HCT116 (cell line): Measurements from ENCODE around the gene CBLIF.

ENCODE experiments used
- CTCF ChIP-seq, 3 experiments: fragments of 200-600 bp in 1 of 3; sonication (generic) in 1 of 3; IDR thresholded peaks in 2 of 3; conservative IDR thresholded peaks in 1 of 3; 2 replicates each; pipeline ENCODE4 v1.5.1; 2012 to 2017; ENCODE audit warnings: low read depth in 2 of 3, low read length in 2 of 3, antibody characterized with exemption in 1 of 3, borderline replicate concordance in 1 of 3, control low read depth in 1 of 3, mild to moderate bottlenecking in 1 of 3, mixed read lengths in 1 of 3, mixed run types in 1 of 3, moderate library complexity in 1 of 3; ENCODE audit not compliant: insufficient read depth in 1 of 3
- EGR1 ChIP-seq: IDR thresholded peaks from 2 replicates; pipeline ENCODE4 v1.6.1; 2012; ENCODE audit warnings: low read depth
- ELF1 ChIP-seq: IDR thresholded peaks from 2 replicates; pipeline ENCODE4 v1.6.1; 2012; ENCODE audit warnings: low read depth, borderline replicate concordance
- EZH2 ChIP-seq: fragments of 200-600 bp; sonication (generic); IDR thresholded peaks from 2 replicates; pipeline ENCODE4 v1.6.1; 2017; ENCODE audit warnings: antibody characterized with exemption, mixed run types
- JUND ChIP-seq: IDR thresholded peaks from 2 replicates; pipeline ENCODE4 v1.6.1; 2012
- MAX ChIP-seq: IDR thresholded peaks from 2 replicates; pipeline ENCODE4 v1.6.1; 2012
- POLR2A ChIP-seq: IDR thresholded peaks from 2 replicates; pipeline ENCODE4 v1.7.0; 2011; ENCODE audit warnings: borderline replicate concordance; ENCODE audit not compliant: insufficient read depth, insufficient read length; ENCODE audit errors: extremely low read depth
- POLR2AphosphoS5 ChIP-seq: IDR thresholded peaks from 2 replicates; pipeline ENCODE4 v1.6.1; 2011; ENCODE audit warnings: mild to moderate bottlenecking, low read depth, low read length, moderate library complexity
- REST ChIP-seq: IDR thresholded peaks from 2 replicates; pipeline ENCODE4 v1.6.1; 2012; ENCODE audit warnings: low read depth
- SIN3A ChIP-seq: IDR thresholded peaks from 2 replicates; pipeline ENCODE4 v1.6.1; 2012; ENCODE audit warnings: low read depth
- ZNF274 ChIP-seq: fragments of 200-500 bp; sonication (Bioruptor generic); IDR thresholded peaks from 2 replicates; pipeline ENCODE4 v1.6.1; 2014; ENCODE audit warnings: mild to moderate bottlenecking, low read depth, low read length, inconsistent platforms

GRCh38 chr11:59791639-59792038, 53.7 kb downstream of the CBLIF start:
- TF ChIP-seq CTCF (IDR thresholded peaks at IDR 0.05 in 2 of 3, conservative IDR thresholded peaks at IDR 0.05 in 1 of 3; ENCODE audit: borderline replicate concordance in 1 of 3, insufficient read depth in 1 of 3, low read depth in 2 of 3, low read length in 2 of 3) (no peak), POLR2A (no peak), POLR2AphosphoS5 (no peak), ZNF274 (no peak), JUND (no peak), REST (no peak), ELF1 (no peak), MAX (no peak), EZH2 (no peak), EGR1 (no peak), SIN3A (no peak)
